GM13977 (cell line): ENCODE results near the gene PLXNA2.

ENCODE experiments used
- DNase-seq: peaks from one replicate; pipeline ENCODE4 v3.0.0; 2012; ENCODE audit warnings: low spot score
- in situ Hi-C: fragments of 300-500 bp; cut with MboI; formaldehyde crosslinking; loops from one replicate; pipeline ENCODE4 v1.12.0; 2022; ENCODE audit warnings: low sequenced_read_pairs, low pct_unique_long_range_greater_than_20kb, mixed read lengths, inconsistent platforms; ENCODE audit not compliant: unreplicated experiment
- TF ChIP-seq, protein P1 (sequence below): IDR thresholded peaks from 2 replicates; pipeline ENCODE4 v1.5.1; 2012; ENCODE audit warnings: mild to moderate bottlenecking, control low read depth; ENCODE audit not compliant: insufficient read depth; ENCODE audit errors: extremely low read depth, missing control alignments

The PLXNA2 gene

DNA sequence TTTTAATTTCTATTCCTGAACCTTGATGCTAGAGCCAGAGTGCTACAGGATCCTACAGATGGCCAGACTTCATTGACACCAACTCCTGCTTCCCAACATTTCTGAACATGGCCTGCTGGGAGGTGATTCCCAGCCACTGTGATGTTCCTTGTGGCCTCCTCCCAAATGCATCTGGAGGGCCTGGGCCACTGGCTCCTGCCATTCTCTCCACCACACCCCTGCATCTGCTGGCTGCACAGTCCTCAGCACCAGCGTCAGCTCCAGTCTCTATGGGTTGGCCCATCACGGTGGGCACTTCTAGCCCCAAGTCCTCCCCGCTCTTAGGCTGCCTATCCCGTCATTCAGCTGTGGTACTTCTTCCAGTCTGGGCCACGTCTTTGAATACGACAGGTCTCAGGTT is 242.1 kb downstream of the PLXNA2 start:
- TF ChIP-seq, protein P1, sequence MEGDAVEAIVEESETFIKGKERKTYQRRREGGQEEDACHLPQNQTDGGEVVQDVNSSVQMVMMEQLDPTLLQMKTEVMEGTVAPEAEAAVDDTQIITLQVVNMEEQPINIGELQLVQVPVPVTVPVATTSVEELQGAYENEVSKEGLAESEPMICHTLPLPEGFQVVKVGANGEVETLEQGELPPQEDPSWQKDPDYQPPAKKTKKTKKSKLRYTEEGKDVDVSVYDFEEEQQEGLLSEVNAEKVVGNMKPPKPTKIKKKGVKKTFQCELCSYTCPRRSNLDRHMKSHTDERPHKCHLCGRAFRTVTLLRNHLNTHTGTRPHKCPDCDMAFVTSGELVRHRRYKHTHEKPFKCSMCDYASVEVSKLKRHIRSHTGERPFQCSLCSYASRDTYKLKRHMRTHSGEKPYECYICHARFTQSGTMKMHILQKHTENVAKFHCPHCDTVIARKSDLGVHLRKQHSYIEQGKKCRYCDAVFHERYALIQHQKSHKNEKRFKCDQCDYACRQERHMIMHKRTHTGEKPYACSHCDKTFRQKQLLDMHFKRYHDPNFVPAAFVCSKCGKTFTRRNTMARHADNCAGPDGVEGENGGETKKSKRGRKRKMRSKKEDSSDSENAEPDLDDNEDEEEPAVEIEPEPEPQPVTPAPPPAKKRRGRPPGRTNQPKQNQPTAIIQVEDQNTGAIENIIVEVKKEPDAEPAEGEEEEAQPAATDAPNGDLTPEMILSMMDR, result no peak
- no peak for DNase-seq
- in situ Hi-C loops, result no loop called here

DNA sequence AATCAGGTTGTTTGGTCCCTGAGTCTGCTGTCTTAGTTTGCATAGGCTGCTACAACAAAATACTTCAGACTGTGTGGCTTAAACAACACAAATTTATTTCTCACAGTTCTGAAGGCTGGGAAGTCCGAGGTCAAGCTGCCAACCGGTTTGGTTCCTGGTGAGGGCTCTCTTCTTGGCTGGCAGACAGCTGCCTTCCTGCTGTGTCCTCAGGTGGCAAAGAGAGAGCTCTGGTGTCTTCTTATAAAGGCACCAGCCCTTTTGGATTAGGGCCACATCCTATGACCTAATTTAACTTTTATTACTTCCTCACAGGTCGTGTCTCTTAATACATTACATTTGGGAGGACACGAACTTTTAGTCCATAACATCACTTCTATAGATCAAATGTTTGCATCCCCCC is 243.7 kb downstream of the PLXNA2 start:
- in situ Hi-C loops, result no loop called here
- TF ChIP-seq, protein P1, result no peak
- no peak for DNase-seq

DNA sequence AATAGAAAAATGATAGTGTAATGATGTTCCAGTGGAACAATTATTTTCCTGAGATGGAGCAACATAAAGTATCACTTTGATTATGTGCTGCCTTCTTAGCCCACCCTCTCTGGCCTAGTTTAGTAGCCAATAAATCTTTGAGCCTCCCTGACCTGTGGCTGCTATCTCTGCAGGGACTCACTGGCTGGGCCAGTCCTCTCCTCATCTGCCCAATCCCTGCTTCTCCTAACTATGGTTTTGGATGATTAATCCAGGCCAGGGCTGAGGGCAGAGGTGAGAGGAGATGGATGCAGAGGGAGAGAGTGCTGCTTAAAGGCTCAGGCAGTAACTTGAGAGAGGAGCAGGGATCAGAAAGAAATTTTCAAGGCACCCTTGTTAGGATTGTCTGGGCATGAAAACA is 244.2 kb downstream of the PLXNA2 start:
- TF ChIP-seq, protein P1, result no peak
- in situ Hi-C loops, result no loop called here
- no peak for DNase-seq

DNA sequence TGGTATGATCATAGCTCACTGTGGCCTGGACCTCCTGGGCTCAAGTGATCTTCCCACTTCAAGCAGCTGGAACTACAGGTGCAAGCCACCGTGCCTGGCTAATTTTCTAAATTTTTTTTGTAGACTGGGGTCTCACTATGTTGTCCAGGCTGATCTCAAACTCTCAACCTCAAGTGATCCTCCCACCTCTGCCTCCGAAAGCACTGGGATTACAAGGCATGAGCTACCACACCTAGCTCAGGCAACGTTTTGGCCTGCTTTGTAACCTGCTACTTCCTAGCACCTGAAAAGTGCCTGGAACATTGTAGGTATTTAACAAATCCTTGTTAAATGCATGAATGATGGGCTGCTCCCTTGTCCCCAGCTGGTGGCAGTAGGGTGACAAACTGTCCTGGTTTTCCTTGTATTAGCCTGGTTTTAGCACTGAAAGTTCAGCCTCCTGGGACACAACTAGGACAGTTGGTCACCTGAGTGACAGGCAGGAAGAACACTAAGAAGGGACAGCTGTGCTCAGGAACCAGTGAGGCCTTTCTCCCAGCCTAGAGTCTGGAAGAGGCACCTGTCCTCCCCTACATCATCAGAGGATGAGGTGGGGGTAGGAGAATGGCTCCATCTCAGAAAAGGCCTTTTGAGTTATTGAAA is 244.8 kb downstream of the PLXNA2 start:
- TF ChIP-seq, protein P1, result no peak
- DNase-seq, result no peak
- in situ Hi-C loops, result no loop called here

DNA sequence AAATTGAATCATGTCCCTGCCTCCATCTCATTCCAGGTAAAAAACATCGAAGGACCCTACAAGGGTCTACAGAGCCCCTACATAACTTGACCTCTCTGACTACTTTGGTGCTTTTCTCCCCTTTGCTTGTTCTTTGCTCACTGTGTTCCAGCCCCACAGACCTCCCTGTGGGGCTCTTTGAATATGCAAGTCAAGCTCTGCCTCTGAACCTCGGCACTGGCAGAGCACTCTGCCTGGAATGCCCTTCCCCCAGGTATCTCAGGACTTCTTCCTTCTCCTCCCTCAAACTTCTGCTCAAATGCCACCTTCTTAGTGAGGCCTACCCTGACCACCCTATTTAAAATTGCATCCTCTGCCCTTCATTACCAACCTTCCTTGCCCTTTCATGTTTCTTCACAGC is 245.5 kb downstream of the PLXNA2 start:
- no peak for DNase-seq
- in situ Hi-C loops, result no loop called here
- TF ChIP-seq, protein P1, result no peak

DNA sequence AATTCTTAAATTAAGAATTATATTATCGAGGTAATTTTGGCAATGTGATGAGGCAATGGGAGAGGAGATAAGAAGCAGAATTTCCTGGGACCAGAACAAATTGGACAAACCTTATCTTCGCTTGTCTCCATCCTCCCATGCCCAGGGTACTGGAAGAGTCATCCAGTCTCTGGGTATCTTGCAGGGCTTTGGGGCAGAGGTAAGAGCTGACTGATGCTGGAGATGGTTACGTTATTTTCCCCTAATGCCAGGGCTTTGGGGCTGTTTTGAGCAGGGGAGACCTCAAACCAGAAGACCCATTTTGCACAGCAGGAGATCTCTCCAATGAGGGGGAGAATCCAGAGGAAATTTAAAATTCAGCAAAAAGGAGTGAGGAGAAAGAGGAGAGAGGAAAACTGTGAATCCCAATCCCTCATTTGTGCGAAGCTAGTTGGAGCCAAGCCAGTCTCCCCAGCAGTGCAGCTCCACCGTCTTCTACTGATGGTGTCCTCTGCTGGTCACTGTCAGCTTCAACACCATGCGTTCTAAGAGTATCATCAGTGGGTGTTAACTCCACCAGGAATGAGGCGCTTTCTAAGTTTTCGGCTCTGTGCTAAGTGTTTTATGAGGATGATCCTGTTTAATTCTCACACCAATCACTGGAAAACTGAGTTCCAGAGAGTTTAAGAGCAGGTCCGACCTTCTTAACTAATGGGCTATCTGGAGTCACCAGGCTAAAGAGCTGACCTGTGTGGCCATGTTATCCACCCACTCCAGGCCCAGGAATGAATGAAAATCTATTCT is 246.5 kb downstream of the PLXNA2 start:
- TF ChIP-seq, protein P1, result peak; percentile 83
- in situ Hi-C loops, result no loop called here
- DNase-seq, result peak; percentile 70
